NCI-H1417 (cell line): ENCODE results near the gene SLC4A4.
A peak's percentile ranks its signal among the peaks of the same experiment; 100 is the strongest.

Experiments used
- DNase-seq, 3 experiments: peaks; one replicate each; lab custom pipeline; 2025; lab: John Stamatoyannopoulos, UW

Gene SLC4A4

DNA sequence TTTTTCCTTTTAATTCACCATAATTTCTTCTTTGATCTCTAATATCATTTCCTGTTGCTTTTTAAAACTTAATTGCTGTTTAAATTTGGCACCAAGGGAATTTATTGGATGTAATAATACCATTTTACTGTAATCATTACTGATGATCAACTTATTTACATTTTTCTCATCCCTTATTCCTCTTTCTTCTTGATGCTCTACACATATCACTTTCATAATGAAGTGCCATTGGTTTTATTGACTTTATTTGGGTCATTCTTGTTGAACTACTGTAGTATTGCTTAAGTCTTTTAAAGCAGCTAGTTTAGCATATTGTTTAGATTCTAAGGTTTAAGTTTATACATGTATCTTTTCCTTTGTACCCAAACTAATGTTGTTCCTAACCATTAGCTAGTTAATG is 130.7 kb downstream of the SLC4A4 start:
- no peak for DNase-seq

- DNase-seq = no peak
Observed at GRCh38 chr4:71470524-71470923, 131.7 kb downstream of the SLC4A4 start.

GRCh38 chr4:71472946-71473345 is 134.1 kb downstream of the SLC4A4 start:
- no peak for DNase-seq

- DNase-seq = no peak
Observed at GRCh38 chr4:71473541-71474240, 134.9 kb downstream of the SLC4A4 start.

GRCh38 chr4:71474731-71475130 is 135.9 kb downstream of the SLC4A4 start:
- no peak for DNase-seq

- DNase-seq = no peak
Observed at GRCh38 chr4:71476240-71476639, 137.4 kb downstream of the SLC4A4 start.

- DNase-seq = no peak
Observed at GRCh38 chr4:71486550-71487343, 147.9 kb downstream of the SLC4A4 start.

- peak in 1 of 3 experiments; percentile 14 for DNase-seq
Observed at GRCh38 chr4:71487344-71487920, 148.6 kb downstream of the SLC4A4 start.

DNA sequence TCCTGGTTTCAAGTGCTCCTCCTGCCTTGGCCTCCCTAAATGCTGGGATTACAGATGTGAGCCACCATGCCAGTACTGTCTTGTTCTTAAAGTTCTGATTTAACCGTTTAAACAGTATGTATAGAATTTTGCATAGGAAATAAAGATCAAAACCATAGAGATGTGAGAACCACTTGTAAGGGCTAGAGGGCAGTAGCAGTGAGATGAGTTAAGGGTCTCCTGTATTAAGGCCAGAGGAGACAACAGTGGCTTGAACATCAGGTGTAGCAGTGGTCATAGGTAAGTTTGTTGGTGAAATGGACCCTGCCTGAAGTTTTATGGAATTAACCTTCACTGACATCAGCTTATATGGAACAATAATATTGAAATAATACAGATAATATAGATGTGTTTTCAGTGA is 155.7 kb downstream of the SLC4A4 start:
- no peak for DNase-seq

GRCh38 chr4:71495454-71495853 is 156.6 kb downstream of the SLC4A4 start:
- DNase-seq = no peak

DNA sequence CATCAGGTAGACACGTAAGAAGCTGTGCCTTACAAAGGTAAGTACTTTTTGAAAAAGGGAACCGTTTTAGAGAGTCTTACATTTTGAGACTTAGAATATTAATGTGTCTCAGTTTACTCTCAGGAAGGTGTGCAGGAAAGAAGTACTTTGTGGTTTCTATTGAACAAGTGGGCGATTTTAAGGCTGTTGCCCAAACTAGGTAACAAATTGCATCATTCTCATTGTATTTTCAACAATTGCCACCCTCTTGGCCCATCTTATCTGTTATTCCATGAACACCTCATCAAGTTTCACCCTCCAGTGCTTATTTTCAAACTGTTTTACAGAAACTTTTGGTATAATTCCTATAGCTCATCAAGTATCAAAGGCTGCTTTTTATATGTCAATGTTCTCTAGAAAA is 158.3 kb downstream of the SLC4A4 start:
- DNase-seq = no peak

GRCh38 chr4:71498002-71498401 is 159.2 kb downstream of the SLC4A4 start:
- peak in 2 of 3 experiments; percentile 1 to 59 for DNase-seq

GRCh38 chr4:71498625-71499024 is 159.8 kb downstream of the SLC4A4 start:
- no peak for DNase-seq

DNA sequence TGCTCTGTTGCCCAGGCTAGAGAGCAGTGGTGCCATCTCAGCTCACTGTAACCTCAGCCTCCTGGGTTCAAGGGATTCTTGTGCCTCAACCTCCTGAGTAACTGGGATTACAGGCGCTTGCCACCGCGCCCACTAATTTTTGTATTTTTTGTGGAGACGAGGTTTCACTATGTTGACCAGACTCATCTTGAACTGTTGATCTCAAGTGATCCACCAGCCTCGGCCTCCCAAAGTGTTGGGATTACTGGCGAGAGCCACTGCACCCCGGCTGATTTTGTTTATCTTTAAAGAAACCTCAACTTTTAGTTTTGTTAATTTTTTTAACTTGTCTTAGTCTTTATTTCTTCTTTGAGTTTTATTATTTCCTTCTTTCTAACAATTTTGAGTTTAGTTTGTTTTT is 163.2 kb downstream of the SLC4A4 start:
- DNase-seq = no peak

DNA sequence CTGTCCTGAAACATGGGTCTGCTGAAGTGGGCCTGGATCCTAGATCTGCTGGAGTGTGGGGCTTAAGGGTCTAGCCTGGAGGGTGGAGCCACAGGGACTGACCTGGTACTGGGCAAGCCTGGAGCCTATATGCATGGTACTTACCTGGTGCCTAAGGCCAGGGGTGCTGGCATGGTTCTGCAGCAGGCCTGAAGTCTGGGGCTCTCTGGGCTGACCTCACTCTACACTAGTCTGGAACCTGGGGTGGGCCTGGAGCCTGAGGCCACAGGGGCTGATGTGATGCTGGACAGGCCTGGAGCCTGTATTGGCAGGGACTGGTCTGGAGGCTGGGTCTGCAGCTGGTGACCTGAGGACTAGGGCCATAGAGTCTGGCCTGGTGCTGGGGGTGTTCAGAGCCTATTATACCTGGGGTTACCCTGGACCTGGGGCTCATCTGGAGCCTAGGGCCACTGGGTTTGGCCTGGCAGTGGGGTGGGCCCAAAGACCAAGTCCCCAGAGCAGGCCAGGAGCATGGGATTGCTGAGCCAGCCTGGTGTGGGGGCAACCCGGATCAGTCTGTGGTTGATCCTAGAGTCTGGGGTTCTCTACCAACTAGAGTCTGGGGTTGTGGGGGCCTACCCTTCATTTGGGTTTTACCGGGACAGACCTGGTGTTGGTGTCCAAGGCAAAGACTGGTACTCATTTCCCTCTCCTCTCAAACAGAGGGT is 179.6 kb downstream of the SLC4A4 start:
- no peak for DNase-seq

DNA sequence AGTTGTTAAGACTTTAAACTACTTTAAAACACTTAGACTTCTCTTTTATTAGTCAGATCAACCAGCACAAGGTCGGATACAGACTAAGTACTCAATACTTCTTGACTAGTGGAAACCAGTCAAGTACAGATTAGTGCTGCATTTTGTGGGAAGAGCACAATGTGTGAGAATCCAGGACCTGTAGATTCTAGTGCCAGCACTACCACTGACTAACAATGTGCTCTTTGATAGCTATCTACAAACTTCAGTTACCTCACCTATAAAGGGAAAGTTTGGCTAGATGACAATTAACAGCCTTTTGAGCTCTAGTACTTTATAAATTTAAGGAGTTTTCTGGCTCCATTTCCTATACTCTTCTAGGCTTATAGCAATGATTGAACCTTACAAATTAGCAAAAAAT is 181.5 kb downstream of the SLC4A4 start:
- no peak for DNase-seq

GRCh38 chr4:71520850-71521249 is 182.0 kb downstream of the SLC4A4 start:
- DNase-seq = no peak

DNA sequence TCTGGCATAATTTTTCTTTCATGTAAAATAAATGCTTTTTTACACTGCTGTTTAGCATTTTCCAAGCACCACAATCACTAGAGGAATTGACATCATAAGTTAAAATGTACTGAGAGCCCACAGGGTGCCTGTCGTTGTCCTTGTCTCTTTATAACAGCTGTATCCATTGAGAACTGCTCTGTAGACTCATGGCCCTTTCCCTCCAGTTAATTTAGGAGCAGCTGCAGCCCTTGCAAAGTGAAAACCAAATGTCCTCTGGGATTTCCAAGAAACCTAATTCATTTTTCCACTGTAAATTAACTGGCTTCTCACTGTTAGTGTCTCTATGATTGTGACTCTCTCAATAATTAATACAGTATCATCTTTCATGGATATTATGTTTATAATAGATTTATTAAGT is 185.9 kb downstream of the SLC4A4 start:
- peak in 1 of 3 experiments; percentile 7 for DNase-seq

DNA sequence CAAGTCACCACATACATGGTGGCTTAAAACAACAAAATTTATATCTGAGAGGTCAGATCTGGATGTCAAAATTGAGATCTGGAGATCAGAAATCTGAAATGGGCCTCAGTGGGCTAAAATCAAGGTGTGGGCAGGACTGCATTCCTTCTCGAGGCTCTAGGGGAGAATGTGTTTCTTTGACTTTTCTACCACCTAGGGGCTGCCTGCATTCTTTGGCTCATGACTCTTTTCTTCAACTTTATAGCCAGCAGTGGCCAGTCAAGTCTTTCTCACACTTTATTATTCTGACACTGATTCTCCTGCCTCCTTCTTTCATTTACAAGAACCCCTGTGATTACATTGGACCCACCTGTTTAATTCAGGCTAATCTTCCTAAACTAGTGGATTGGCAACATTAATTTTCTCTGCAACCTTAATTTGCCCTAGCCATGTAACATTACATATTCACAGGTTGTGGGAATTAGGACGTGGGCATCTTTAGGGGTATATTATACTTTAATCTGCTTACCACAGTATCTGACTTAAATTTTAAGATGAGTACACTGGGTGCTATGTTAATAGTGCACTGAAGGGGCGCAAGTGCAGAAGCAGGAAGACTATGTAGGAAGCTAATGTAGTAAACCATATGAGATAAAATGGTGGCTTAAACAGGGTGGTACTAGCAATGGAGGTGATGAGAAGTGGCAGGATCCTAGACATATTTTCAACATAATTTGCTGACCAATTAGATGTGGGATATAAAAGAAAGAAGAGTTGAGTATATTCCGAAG is 188.0 kb downstream of the SLC4A4 start:
- DNase-seq = no peak

DNA sequence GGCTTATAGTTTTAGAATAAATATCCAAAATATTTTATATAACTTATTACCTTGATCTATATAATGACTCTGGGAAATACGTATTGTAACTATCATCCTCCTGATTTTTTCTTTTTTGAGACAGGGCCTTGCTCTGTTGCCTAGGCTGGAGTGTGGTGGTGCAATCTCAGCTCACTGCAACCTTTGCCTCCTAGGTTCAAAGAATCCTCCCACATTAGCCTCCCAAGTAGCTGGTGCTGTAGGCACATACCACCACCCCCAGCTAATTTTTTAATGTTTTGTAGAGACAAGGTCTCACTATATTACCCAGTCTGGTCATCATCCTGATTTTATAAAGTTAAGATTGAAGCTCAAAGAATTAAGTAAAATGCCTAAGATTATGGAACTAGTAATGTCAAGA is 193.6 kb downstream of the SLC4A4 start:
- DNase-seq = no peak

DNA sequence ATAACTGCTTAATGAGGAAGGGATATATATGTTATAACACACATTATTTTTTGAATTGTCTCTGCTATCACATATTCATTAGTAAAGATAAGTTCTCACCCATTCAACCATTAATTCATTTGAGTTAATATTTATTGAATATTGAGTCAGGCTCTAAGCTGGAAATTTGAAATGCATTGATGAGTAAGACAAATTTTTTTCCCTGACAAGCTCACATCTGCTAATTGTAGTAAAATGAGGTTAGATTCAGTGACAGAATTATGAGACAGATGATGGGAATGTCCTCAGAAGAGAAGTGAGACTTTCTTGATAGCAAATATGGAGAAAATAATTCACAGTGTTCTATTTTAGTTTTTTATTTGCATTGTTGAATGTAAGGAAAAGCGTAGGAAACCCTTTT is 194.3 kb downstream of the SLC4A4 start:
- no peak for DNase-seq

DNA sequence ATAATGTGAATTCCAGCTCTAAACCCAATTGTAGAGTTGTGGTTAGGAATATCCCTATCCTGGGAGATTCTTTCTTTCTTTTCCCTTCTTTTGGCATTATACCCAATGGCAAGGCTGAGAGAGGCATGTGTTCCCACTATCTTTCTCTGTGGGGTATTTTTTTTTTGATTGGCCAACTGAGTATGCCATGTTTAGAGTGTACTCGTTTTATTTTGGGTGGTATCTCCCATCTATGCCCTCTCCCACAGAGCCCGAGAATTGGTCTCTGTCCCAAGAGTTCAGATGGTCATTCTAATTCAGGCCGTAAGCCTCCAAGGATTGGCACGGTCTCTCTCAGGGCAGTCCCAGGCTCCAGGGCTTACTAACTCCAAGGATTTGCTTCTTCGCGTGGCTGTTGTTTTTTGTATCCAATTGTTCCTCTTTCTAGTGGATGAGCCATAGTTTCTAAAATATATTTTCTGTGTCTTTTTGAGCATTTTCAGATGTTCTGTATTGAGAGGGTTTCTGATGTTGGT is 198.8 kb downstream of the SLC4A4 start:
- DNase-seq = no peak
